H1 (cell line): ENCODE data around the gene SLC31A2. TPM values are rescaled to one million over a fixed set of nuclear protein-coding genes. Genes with fewer than 3 reads are reported as not detected.

Source experiments
- CTCF ChIA-PET: fragments of 300-600 bp; sonication (Branson Sonifier 250); formaldehyde crosslinking; loops from one replicate; lab custom pipeline; 2021; ENCODE audit not compliant: partially characterized antibody; lab: Charles Lee
- POLR2A ChIA-PET: fragments of 300-600 bp; sonication (Branson Sonifier 250); formaldehyde crosslinking; loops from one replicate; lab custom pipeline; 2021; ENCODE audit warnings: inconsistent platforms; ENCODE audit not compliant: partially characterized antibody; lab: Charles Lee
- DNase-seq, 2 experiments: peaks; one replicate each; pipeline versions ENCODE4 v3.0.0 to v3.0.0-alpha.2; 2010 to 2022; ENCODE audit warnings: low spot score in 2 of 2, low read depth in 1 of 2, mixed read lengths in 1 of 2
- FAIRE-seq: peaks from 2 replicates; lab custom pipeline; 2011; peaks lifted over from hg19 to GRCh38; lab: Jason Lieb, UNC
- H2AFZ ChIP-seq: 2 replicates; pipeline ENCODE4 v1.8.1; 2012; ENCODE audit warnings: low read length, inconsistent platforms
- H2AK5ac ChIP-seq: 2 replicates; pipeline ENCODE4 v1.6.1; 2013; ENCODE audit warnings: low read depth, low read length
- H2BK120ac ChIP-seq: replicated peaks from 2 replicates; pipeline ENCODE3; 2013; ENCODE audit warnings: low read depth, low read length, inconsistent platforms
- H2BK12ac ChIP-seq: 2 replicates; pipeline ENCODE4 v1.6.1; 2013; ENCODE audit warnings: low read depth, low read length
- H2BK15ac ChIP-seq: 2 replicates; pipeline ENCODE4 v1.6.1; 2013; ENCODE audit warnings: low read length
- H2BK20ac ChIP-seq: 2 replicates; pipeline ENCODE4 v1.6.1; 2013; ENCODE audit warnings: low read length
- H2BK5ac ChIP-seq: 2 replicates; pipeline ENCODE4 v1.6.1; 2013; ENCODE audit warnings: low read depth, low read length
- H3K14ac ChIP-seq: 2 replicates; pipeline ENCODE4 v1.6.1; 2013; ENCODE audit warnings: inconsistent platforms; ENCODE audit not compliant: insufficient read length
- H3K18ac ChIP-seq: 2 replicates; pipeline ENCODE4 v1.6.1; 2013; ENCODE audit warnings: low read length; ENCODE audit errors: extremely low read depth
- H3K23ac ChIP-seq: 2 replicates; pipeline ENCODE4 v1.6.1; 2013; ENCODE audit warnings: inconsistent platforms; ENCODE audit not compliant: insufficient read length
- H3K23me2 ChIP-seq: 2 replicates; pipeline ENCODE4 v1.6.1; 2013; ENCODE audit warnings: low read depth, low read length
- H3K27ac ChIP-seq: 2 replicates; pipeline ENCODE4 v1.6.1; 2011; ENCODE audit warnings: low read depth, low read length, inconsistent platforms
- H3K27me3 ChIP-seq, 4 experiments: replicated peaks in 1 of 4; 1 replicate in 1 of 4; 2 replicates in 3 of 4; pipeline versions ENCODE4 v1.6.1 to v1.8.1; 2011 to 2013; ENCODE audit warnings: low read length in 3 of 4, mild to moderate bottlenecking in 3 of 4, inconsistent platforms in 2 of 4, mixed read lengths in 2 of 4, moderate library complexity in 1 of 4; ENCODE audit not compliant: control insufficient read depth in 3 of 4, insufficient read depth in 3 of 4; ENCODE audit errors: extremely low read depth in 1 of 4
- H3K36me3 ChIP-seq, 4 experiments: 2 replicates each; pipeline versions ENCODE4 v1.6.1 to v1.8.1; 2011 to 2013; ENCODE audit warnings: mild to moderate bottlenecking in 4 of 4, low read length in 3 of 4, moderate library complexity in 2 of 4, control low read depth in 1 of 4, inconsistent platforms in 1 of 4; ENCODE audit not compliant: insufficient read depth in 4 of 4, control insufficient read depth in 2 of 4
- H3K4ac ChIP-seq: replicated peaks from 2 replicates; pipeline ENCODE3; 2013; ENCODE audit warnings: low read length, low read depth, mixed read lengths, inconsistent platforms; ENCODE audit not compliant: insufficient read length
- H3K4me1 ChIP-seq, 4 experiments: replicated peaks in 1 of 4; 1 replicate in 1 of 4; 2 replicates in 3 of 4; pipeline versions ENCODE4 v1.6.1 to v1.8.1; 2011 to 2013; ENCODE audit warnings: low read length in 3 of 4, inconsistent platforms in 2 of 4, mixed read lengths in 1 of 4; ENCODE audit not compliant: insufficient read depth in 4 of 4, control insufficient read depth in 3 of 4
- H3K4me2 ChIP-seq, 2 experiments: 2 replicates each; pipeline versions ENCODE4 v1.6.1 to v1.8.1; 2011 to 2013; ENCODE audit warnings: low read depth in 2 of 2, low read length in 2 of 2, control low read depth in 1 of 2, inconsistent platforms in 1 of 2, mild to moderate bottlenecking in 1 of 2; ENCODE audit not compliant: insufficient read depth in 1 of 2
- H3K4me3 ChIP-seq, 4 experiments: fragments of 200-600, 300-600 bp in 1 of 4; sonication (generic), shearing (Covaris generic), sonication (Bioruptor Twin) in 1 of 4; 2 replicates each; pipeline versions ENCODE4 v1.5.1 to v1.8.1; 2011 to 2016; ENCODE audit warnings: low read length in 4 of 4, low read depth in 3 of 4, control low read depth in 2 of 4, inconsistent platforms in 2 of 4, mild to moderate bottlenecking in 2 of 4, mixed read lengths in 1 of 4, moderate library complexity in 1 of 4; ENCODE audit not compliant: insufficient read depth in 2 of 4; ENCODE audit errors: extremely low read depth in 1 of 4
- H3K56ac ChIP-seq: replicated peaks from 2 replicates; pipeline ENCODE3; 2013; ENCODE audit warnings: low read depth, mild to moderate bottlenecking, mixed read lengths, low read length, inconsistent platforms; ENCODE audit not compliant: insufficient read length
- H3K79me1 ChIP-seq: 2 replicates; pipeline ENCODE4 v1.6.1; 2013; ENCODE audit warnings: low read depth, low read length, control low read depth
- H3K79me2 ChIP-seq, 2 experiments: 2 replicates each; pipeline versions ENCODE4 v1.6.1 to v1.8.1; 2012 to 2013; ENCODE audit warnings: low read length in 2 of 2, mild to moderate bottlenecking in 2 of 2, inconsistent platforms in 1 of 2; ENCODE audit not compliant: insufficient read depth in 2 of 2, control insufficient read depth in 1 of 2
- H3K9ac ChIP-seq, 4 experiments: replicated peaks in 1 of 4; 1 replicate in 1 of 4; 2 replicates in 3 of 4; pipeline versions ENCODE4 v1.6.1 to v1.8.1; 2011 to 2013; ENCODE audit warnings: low read depth in 3 of 4, low read length in 3 of 4, control low read depth in 2 of 4, mild to moderate bottlenecking in 2 of 4, moderate library complexity in 2 of 4, inconsistent platforms in 1 of 4; ENCODE audit errors: extremely low read depth in 1 of 4
- H3K9me3 ChIP-seq, 2 experiments: 2 replicates each; pipeline versions ENCODE4 v1.6.1 to v1.8.1; 2012 to 2013; ENCODE audit warnings: mild to moderate bottlenecking in 2 of 2, moderate library complexity in 2 of 2, control low read depth in 1 of 2, inconsistent platforms in 1 of 2, low read depth in 1 of 2, low read length in 1 of 2, mixed read lengths in 1 of 2; ENCODE audit not compliant: insufficient read depth in 2 of 2
- H4K20me1 ChIP-seq, 2 experiments: replicated peaks in 1 of 2; 2 replicates each; pipeline versions ENCODE3 to v1.8.1; 2011 to 2013; ENCODE audit warnings: inconsistent platforms in 2 of 2, low read length in 2 of 2, mild to moderate bottlenecking in 1 of 2; ENCODE audit not compliant: insufficient read depth in 2 of 2, control insufficient read depth in 1 of 2
- H4K5ac ChIP-seq: 2 replicates; pipeline ENCODE4 v1.6.1; 2013; ENCODE audit warnings: low read length, low read depth, mixed read lengths, inconsistent platforms; ENCODE audit not compliant: insufficient read length
- H4K8ac ChIP-seq: 2 replicates; pipeline ENCODE4 v1.8.0; 2013; ENCODE audit warnings: mild to moderate bottlenecking, moderate library complexity, low read length, inconsistent platforms; ENCODE audit not compliant: insufficient read depth; ENCODE audit errors: extremely low read depth
- H4K91ac ChIP-seq: replicated peaks from 2 replicates; pipeline ENCODE3; 2013; ENCODE audit warnings: low read length, mixed read lengths, inconsistent platforms; ENCODE audit not compliant: insufficient read length
- BRCA1 ChIP-seq: IDR thresholded peaks from 2 replicates; pipeline ENCODE4 v1.6.1; 2012; ENCODE audit warnings: low read depth, low read length, improper control_type of control experiment
- HDAC2 ChIP-seq, 2 experiments: fragments of 300-600 bp in 1 of 2; sonication (generic) in 1 of 2; IDR thresholded peaks; 2 replicates each; pipeline ENCODE4 v1.6.1; 2011 to 2012; ENCODE audit warnings: low read depth in 2 of 2, low read length in 2 of 2, mild to moderate bottlenecking in 2 of 2, moderate library complexity in 2 of 2, borderline replicate concordance in 1 of 2, inconsistent platforms in 1 of 2
- HDAC6 ChIP-seq: IDR thresholded peaks from one replicate; pipeline ENCODE4 v1.7.1; 2012; ENCODE audit warnings: low read depth, mild to moderate bottlenecking, inconsistent platforms, low read length, moderate library complexity
- KDM1A ChIP-seq: fragments of 200-600, 300-600 bp; sonication (generic); IDR thresholded peaks from 2 replicates; pipeline ENCODE4 v1.7.1; 2016; ENCODE audit warnings: mild to moderate bottlenecking, low read length, borderline replicate concordance
- KDM4A ChIP-seq: IDR thresholded peaks from one replicate; pipeline ENCODE4 v1.7.1; 2012; ENCODE audit warnings: low read depth, mild to moderate bottlenecking, moderate library complexity, low read length, inconsistent platforms; ENCODE audit not compliant: severe bottlenecking
- POLR2AphosphoS5 ChIP-seq: IDR thresholded peaks from 2 replicates; pipeline ENCODE4 v1.6.1; 2011; ENCODE audit warnings: low read depth, low read length
- POU5F1 ChIP-seq: IDR thresholded peaks from 2 replicates; pipeline ENCODE4 v1.6.1; 2011; ENCODE audit warnings: low read depth, mild to moderate bottlenecking, low read length, moderate library complexity
- RFX5 ChIP-seq: IDR thresholded peaks from 2 replicates; pipeline ENCODE4 v1.6.1; 2011; ENCODE audit warnings: low read depth, low read length, improper control_type of control experiment, borderline replicate concordance
- SRF ChIP-seq: IDR thresholded peaks from 2 replicates; pipeline ENCODE4 v1.6.1; 2011; ENCODE audit warnings: mild to moderate bottlenecking, low read depth, low read length, moderate library complexity
- YY1 ChIP-seq: IDR thresholded peaks from 2 replicates; pipeline ENCODE4 v1.6.1; 2011; ENCODE audit warnings: low read depth, mild to moderate bottlenecking, low read length
- WGBS, 2 experiments: shearing (Covaris generic) in 1 of 2; methylation state at CpG; one replicate each; pipeline versions ENCODE4 v1.1.6 to v1.1.7; 2013 to 2015; ENCODE audit warnings: low lambda C conversion rate in 2 of 2, mixed read lengths in 2 of 2, inconsistent platforms in 1 of 2, low coverage in 1 of 2, missing lambda C conversion rate in 1 of 2; ENCODE audit not compliant: insufficient replicate concordance in 2 of 2, insufficient coverage in 1 of 2, insufficient read length in 1 of 2; ENCODE audit errors: extremely low coverage in 1 of 2, missing lambda C conversion rate in 1 of 2; 5-methylcytosine and 5-hydroxymethylcytosine counted together
- polyA plus RNA-seq, 7 experiments: library from polyadenylated mRNA; depleted of rRNA in 3 of 7; stranded (reverse) in 5 of 7; unstranded in 2 of 7; fragments of >200 nt in 5 of 7; fragments of 200-250 nt in 2 of 7; gene quantifications; 1 replicate in 5 of 7; 2 replicates in 1 of 7; 4 replicates in 1 of 7; pipeline versions ENCODE4 v1.2.1 to v1.2.3, GENCODE V29; 2011 to 2013; ENCODE audit warnings: missing spikeins in 2 of 7, mixed read lengths in 2 of 7
- total RNA-seq: library from RNA; stranded (reverse); fragmentation: NEBNext Ultra II Directional; extraction: Animal tissue kit (Norgen Biotek cat#: 25700); gene quantifications from 2 replicates; pipeline ENCODE4 v1.2.1, GENCODE V29; 2021
- TF ChIP-seq, protein P1 (sequence below), 3 experiments: IDR thresholded peaks; 1 replicate in 2 of 3; 2 replicates in 1 of 3; pipeline versions ENCODE4 v1.5.1 to v1.6.1; 2011; ENCODE audit warnings: low read length in 3 of 3, mild to moderate bottlenecking in 3 of 3, inconsistent platforms in 2 of 3, low read depth in 1 of 3, moderate library complexity in 1 of 3; ENCODE audit not compliant: insufficient read depth in 1 of 3; ENCODE audit errors: control extremely low read depth in 1 of 3

SLC31A2 gene
- total and polyA plus RNA-seq, 2 of the 8 experiments (the other 6 are each of a cell fraction or from before 2014, with no cell fraction given) = 2.0 to 2.9 TPM

DNA sequence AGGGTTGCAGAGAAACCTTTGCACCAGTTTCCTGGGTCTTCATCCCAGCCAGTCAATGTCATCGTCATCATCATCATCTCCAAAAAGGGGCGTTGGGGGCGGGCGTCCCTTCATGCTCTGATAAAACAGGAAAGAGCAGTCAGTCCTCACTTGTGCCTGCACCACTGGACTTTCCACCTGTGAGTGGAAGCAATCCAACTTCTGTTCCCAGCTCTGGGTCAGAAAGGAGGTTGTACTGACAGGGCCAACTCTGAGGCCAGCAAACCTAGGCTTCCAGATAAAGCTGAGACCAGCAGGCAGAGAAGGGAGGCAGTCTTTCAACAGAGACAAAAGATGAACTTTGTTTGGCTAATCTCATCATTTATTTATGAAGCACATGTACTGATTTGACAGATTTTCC lies 15.2 kb downstream of the SLC31A2 start:
- Histone ChIP-seq H3K4me3 (no peak overlapping the region), H2BK12ac (no peak overlapping the region), H3K18ac (no peak overlapping the region), H4K5ac (no peak overlapping the region), H3K9me3 (no peaks in the 10 kb centered on the region), H4K91ac (no peak overlapping the region), H3K4me2 (no peak overlapping the region), H3K27me3 (no peaks in the 10 kb centered on the region), H3K23ac (no peak overlapping the region), H2BK15ac (no peak overlapping the region), H3K14ac (no peak overlapping the region), H2BK120ac (no peak overlapping the region), H3K79me2 (no peaks in the 10 kb centered on the region), H3K23me2 (no peaks in the 10 kb centered on the region), H3K36me3 (peaks cover 11 to 39% (median 27%) of the 10 kb centered on the region in 4 experiments; a peak in 7 of 8 replicates), H3K56ac (no peak overlapping the region), H3K4me1 (peaks cover 0 to 6% (median 5%) of the 10 kb centered on the region in 4 experiments; a peak in 5 of 7 replicates), H2AK5ac (no peak overlapping the region), H4K8ac (no peak overlapping the region), H3K27ac (no peak overlapping the region), H2AFZ (no peak overlapping the region), H3K79me1 (no peaks in the 10 kb centered on the region), H2BK5ac (no peak overlapping the region), H4K20me1 (no peaks in the 10 kb centered on the region), H3K4ac (no peak overlapping the region), H3K9ac (no peak overlapping the region), H2BK20ac (no peak overlapping the region)
- DNase-seq (no peak), FAIRE-seq (no peak)
- 69% methylated on average over 4 of the region's 4 CpGs; no CpG with 5 or more reads in 1 of the 2 experiments for WGBS, 2 experiments
- ChIA-PET POLR2A (no interaction called here), CTCF (interaction anchor here (1.3 to 1.4 kb wide), 2 partner anchors 9 to 10 kb away, joined by 4 to 5 read pairs; no protein-coding TSS in a partner anchor)
- TF ChIP-seq, protein P1, sequence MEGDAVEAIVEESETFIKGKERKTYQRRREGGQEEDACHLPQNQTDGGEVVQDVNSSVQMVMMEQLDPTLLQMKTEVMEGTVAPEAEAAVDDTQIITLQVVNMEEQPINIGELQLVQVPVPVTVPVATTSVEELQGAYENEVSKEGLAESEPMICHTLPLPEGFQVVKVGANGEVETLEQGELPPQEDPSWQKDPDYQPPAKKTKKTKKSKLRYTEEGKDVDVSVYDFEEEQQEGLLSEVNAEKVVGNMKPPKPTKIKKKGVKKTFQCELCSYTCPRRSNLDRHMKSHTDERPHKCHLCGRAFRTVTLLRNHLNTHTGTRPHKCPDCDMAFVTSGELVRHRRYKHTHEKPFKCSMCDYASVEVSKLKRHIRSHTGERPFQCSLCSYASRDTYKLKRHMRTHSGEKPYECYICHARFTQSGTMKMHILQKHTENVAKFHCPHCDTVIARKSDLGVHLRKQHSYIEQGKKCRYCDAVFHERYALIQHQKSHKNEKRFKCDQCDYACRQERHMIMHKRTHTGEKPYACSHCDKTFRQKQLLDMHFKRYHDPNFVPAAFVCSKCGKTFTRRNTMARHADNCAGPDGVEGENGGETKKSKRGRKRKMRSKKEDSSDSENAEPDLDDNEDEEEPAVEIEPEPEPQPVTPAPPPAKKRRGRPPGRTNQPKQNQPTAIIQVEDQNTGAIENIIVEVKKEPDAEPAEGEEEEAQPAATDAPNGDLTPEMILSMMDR (IDR thresholded peaks at IDR 0.05; ENCODE audit: control extremely low read depth in 1 of 3, insufficient read depth in 1 of 3, low read depth in 1 of 3, low read length in 3 of 3) = no peak
- TF ChIP-seq YY1 = no peak
- TF ChIP-seq HDAC2 (IDR thresholded peaks at IDR 0.05; ENCODE audit: borderline replicate concordance in 1 of 2, low read depth in 2 of 2, low read length in 2 of 2) = no peak
- no peak for TF ChIP-seq RFX5
- no peak for TF ChIP-seq POU5F1
- TF ChIP-seq BRCA1 = no peak
- no peak for TF ChIP-seq HDAC6
- TF ChIP-seq KDM1A = no peak
- TF ChIP-seq SRF = no peak
- no peak for TF ChIP-seq KDM4A
- no peak for TF ChIP-seq POLR2AphosphoS5
